GM21529 (cell line): ENCODE results near the gene SPATA33.

ENCODE experiments used
- ATAC-seq: cut with Tn5 transposase; IDR thresholded peaks from one replicate; pipeline ENCODE4 v1.9.1; 2021; ENCODE audit not compliant: unreplicated experiment

Gene SPATA33

GRCh38 chr16:89706518-89707260, 49.1 kb downstream of the SPATA33 start:
- ATAC-seq = no peak

- no peak for ATAC-seq
These were observed 50.1 kb downstream of the SPATA33 start for GRCh38 chr16:89707695-89708094.

DNA sequence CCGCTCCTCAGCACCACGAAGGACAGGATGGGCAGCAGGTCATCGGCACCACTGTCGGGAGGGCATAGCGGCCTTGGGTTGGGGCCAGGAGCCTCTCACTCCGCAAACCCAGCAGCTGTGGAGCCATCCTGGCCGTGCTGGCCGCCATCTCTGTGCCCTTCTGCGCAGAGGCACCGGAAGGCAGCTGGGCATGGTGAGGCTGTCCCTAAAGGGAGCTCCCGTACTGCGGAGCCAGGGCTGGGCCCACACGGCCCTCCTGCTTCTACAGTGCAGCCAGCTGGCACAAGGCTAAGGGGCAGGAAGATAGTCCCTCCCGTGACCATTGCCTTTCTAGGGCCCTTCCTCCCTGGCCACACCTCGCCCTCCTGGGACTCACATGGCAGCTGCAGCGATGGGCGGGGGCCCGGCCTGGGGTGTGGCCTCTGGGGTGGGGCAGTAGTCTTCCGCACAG, 50.9 kb downstream of the SPATA33 start:
- no peak for ATAC-seq

DNA sequence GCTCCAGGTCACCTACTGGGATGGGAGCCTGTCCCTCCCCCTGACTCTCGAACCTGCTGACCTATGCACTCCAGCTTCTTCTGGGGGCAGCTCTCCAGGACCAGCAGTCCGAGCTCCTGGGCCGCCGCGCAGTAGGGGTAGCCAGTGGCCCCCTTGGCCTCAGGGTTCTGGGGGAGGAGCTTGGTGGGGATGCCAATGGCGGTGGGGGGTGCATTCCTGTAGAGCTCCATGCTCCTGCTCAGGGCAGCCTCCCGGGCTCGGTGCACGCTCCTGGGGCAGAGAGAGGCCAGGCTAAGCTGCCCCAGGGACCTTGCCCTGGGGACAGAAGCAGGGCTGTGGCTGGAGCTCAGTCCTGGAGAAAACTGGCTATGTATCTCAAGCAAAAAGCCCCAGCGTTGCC, 51.5 kb downstream of the SPATA33 start:
- ATAC-seq = no peak

DNA sequence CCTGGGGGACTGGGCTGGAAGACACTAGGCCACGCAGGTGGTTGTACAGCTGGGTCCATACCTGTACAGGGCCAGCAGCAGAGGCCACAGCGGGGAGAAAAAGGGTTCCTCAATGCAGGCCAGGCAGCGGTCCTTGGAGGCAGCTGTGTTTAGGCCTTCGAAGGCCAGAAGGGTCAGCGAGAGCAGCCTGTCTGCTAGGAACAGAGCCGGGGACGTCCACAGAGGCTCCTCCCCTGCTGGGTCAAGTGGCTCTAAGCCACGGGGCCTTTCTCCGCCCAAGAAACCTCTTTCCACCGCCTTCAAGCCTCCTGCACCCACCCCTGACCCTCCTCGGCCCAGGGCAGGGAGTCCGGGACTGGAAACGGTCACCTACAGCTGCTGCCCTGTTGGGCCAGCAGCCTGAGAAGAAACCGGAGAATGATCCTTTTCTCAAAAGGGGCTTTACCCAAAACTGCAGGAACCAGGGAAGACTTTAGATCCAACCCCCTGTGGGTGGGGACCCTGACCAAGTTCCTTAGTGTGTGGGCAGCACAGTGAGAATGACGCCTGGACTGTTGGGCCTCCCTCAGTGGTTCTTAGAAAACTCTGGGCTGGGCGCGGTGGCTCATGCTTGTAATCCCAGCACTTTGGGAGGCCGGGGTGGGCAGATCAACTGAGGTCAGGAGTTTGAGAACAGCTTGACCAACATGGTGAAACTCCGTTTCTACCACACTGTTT, 52.2 kb downstream of the SPATA33 start:
- no peak for ATAC-seq

- ATAC-seq = no peak
These were observed 53.3 kb downstream of the SPATA33 start for GRCh38 chr16:89710709-89711564.

- ATAC-seq = peak; percentile 55
These were observed 54.1 kb downstream of the SPATA33 start for GRCh38 chr16:89711601-89712273.

GRCh38 chr16:89712274-89712781, 54.7 kb downstream of the SPATA33 start:
- no peak for ATAC-seq

- ATAC-seq = no peak
These were observed 58.9 kb downstream of the SPATA33 start for GRCh38 chr16:89716493-89716892.

DNA sequence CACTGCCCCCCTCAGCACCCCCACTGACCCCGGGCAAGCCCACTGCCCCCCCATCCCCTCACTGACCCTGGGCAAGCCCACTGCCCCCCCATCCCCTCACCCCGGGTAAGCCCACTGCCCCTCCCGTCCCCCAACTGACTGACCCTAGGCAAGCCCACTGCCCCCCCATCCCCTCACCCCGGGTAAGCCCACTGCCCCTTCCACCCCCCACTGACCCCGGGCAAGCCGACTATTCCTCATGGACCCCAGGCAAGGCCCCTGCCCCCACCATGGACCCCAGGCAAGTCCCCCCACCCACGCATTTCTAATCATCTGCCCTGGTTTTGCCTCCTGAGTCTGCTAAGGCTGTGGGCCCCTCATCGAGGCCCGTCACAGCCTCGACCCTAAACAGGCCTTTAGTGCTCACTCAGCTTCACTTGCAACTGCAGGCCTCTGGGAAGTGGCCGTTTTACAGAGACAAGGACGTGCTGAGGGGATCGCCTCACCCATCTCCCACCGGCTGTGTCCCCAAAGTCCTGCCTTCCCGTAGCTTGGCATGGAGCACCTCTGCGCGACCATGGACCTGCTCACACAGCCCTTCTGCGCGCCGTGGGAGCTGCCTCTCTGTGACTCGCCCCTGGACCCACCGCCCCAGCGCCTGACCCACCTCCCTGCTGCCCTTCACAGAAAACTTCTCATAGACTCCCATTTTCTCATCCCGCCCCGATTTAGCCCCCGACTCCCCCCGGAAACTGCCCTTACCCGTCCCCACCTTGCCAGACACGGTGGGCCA, 59.5 kb downstream of the SPATA33 start:
- ATAC-seq = no peak

- ATAC-seq = no peak
These were observed 60.3 kb downstream of the SPATA33 start for GRCh38 chr16:89717688-89718505.
